ENCODE measurements around the gene HLA-DQA1.
"Not testable (repeated sequence)": the region's sequence is repeated elsewhere in the genome, so short reads cannot be mapped to it uniquely, and the experiment has no call there.

The HLA-DQA1 gene

GRCh38 chr6:32637219-32637880 lies at the start of gene HLA-DQA1:
HLA-DQA1 (plus strand) TSS chr6:32637406; CDS start chr6:32637459, 53 bp downstream.
- no peak for DNase-seq (ENCODE audit: low spot score)

GRCh38 chr6:32588156-32588555 lies 49.0 kb upstream of the HLA-DQA1 start:
- no peak for DNase-seq (ENCODE audit: low spot score)

GRCh38 chr6:32589596-32590449 lies 47.4 kb upstream of the HLA-DQA1 start, which contains the start of gene HLA-DRB1:
HLA-DRB1 (minus strand) TSS chr6:32589848; CDS start chr6:32589742, 106 bp downstream.
- no peak for DNase-seq (ENCODE audit: low spot score)

DNA sequence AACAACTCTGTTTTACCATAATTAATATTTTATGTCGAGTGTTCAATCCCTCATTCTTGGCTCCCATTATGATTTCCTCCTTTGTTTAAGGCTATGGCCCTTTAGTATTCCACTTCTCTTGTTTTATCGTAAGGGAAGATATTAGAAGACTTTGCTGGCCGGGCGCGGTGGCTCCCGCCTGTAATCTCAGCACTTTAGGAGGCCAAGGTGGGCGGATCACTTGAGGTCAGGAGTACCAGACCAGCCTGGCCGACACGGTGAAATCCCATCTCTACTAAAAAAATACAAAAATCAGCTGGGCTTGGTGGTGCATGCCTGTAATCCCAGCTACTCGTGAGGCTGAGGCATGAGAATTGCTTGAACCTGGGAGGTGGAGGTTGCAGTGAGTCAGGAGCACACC lies 46.5 kb upstream of the HLA-DQA1 start:
- DNase-seq (ENCODE audit: low spot score) = not testable (repeated sequence)

- DNase-seq (ENCODE audit: low spot score) = no peak
These were observed 40.2 kb upstream of the HLA-DQA1 start for GRCh38 chr6:32597024-32597423.

- DNase-seq (ENCODE audit: low spot score) = no peak
These were observed 34.8 kb upstream of the HLA-DQA1 start for GRCh38 chr6:32602383-32602782.

DNA sequence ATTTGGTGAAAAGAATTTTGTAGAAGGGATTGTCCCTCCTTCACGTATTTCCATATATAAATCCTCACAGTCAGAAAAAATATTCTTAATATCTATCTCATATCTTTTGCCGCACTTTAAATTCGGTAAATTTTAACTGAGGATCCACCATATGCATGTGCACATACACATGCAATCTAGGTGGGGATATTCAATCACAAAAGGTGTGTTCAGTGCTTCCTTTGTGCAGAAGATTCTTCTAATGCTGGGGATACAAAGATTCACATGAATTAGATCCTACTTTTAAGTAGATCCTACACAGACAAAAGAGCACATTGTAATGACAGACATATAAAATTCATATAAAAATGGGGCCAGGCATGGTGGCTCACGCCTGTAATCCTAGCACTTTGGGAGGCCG lies 34.0 kb upstream of the HLA-DQA1 start:
- DNase-seq (ENCODE audit: low spot score) = no peak

DNA sequence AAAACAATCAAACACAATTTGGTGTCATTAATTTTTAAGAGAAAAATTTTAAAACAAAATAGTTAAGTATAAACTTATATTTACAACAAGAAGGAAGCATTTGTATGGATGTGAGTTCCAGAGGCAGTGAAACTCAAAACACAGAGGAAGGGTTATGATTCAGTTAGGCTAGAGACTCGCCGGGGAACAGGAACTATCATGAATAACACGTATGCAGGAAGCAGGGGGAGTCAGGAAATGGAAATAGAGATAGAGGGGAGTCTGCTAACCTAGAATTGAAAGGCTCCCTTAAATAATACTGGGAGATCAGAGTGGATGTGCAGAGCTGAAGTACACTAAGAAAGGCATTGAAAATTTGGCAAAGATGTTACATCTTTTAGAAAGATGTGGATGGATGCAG lies 33.3 kb upstream of the HLA-DQA1 start:
- DNase-seq (ENCODE audit: low spot score) = no peak

DNA sequence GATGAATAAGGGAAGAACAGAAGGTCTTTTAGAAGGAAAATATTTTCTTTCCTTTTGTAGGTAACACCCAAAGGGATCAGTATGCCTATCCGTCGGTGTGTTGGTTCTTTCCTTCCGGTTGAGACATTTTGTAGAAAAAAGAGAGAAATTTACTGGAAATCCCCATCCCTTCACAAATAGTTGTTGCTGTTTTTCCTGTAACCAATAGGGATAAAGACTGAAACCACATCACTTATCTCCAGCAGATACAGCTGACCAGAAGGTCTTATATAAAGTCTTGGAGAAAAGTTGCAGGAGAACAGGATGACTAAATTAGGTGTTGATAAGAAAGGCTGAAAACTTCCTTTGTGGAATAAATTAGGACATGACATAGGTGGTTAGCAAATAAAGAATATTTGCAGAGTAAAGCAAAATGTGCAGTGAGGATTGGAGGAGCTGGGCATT lies 32.8 kb upstream of the HLA-DQA1 start:
- DNase-seq (ENCODE audit: low spot score) = no peak

DNA sequence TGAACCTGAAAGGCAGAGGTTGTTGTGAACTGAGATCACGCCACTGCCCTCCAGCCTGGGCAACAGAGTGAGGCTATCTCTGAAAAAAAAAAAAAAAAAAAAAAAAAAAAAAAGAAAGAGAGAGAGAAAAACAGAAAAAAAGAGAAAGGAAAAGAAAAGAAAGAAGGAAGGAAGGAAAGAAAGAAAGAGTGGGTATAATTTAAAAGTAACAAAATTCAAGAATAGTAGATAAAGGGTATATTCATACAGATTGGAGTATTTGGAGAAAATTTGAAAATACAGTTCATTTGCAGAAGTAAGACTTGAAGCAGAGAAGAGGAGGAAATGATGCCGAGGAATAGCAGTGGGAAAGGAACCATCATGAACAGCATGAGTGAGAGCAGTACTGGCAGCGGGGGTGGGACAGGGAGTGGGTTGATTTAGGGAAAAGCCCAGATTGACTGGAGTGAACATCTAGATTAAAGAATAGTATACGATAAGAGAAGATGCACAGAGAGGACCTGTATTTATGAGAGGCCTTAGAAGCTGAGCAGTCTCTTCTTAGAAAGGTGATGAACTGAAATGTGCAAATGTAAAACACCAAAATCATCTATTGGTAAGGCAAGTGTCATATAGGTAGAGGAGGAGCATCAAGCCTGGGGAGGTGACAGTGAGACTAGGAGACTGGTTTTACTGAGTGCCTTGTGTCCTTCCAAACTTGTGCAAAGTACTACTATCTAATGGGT lies 29.8 kb upstream of the HLA-DQA1 start:
- no peak for DNase-seq (ENCODE audit: low spot score)

DNA sequence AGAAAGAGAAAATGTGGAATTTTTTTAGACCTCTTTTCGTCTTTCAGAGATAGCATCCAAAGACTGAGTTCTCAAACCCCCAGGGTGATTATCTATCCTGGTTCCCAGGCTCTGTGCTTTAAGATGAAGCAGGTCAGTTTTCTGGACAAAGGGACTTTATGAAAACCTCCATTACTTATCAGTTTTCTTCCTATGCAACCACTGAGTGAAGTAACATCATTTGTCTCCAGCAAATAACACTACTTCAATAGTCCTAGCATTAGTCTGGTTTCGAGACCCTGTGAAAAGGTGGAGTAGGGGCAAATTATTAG lies 29.3 kb upstream of the HLA-DQA1 start:
- no peak for DNase-seq (ENCODE audit: low spot score)

DNA sequence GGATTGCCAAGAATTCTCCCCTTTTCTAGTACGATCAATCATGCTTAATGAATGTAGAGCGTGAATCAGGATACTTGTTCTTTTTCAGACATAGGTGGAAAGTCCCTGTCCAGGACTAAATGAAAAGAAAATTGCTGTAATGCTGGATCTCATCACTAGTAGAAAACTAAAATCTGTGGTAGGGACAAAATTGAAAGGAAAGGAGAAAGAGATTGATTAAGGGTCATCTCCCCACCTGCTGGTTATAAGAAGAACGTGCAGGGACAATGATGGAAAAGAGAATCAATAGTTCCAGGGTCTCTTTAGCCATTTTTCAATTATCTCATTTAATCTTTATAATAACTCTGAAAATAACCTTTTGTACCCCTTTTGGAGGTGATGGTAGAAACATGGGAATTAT lies 28.8 kb upstream of the HLA-DQA1 start:
- no peak for DNase-seq (ENCODE audit: low spot score)

DNA sequence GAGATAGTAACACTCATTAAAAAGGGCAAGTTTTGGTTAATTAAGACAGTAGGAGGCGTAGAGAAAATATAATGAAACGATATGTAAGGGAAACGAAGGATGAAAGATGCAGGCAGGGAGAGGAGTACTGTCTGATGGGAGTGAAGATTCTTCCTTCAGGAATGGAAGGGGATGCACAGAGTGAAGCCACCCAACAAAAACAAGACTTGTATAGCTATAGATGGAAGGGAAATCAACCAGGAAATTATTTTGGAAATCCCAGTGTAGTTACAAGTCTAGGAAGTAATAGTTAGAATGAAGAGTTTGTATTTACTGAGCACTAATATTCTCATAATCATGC lies 27.8 kb upstream of the HLA-DQA1 start:
- no peak for DNase-seq (ENCODE audit: low spot score)

- peak; percentile 28 for DNase-seq (ENCODE audit: low spot score)
These were observed 27.2 kb upstream of the HLA-DQA1 start for GRCh38 chr6:32609731-32610640.

GRCh38 chr6:32610682-32611296 lies 26.4 kb upstream of the HLA-DQA1 start:
- DNase-seq (ENCODE audit: low spot score) = no peak

GRCh38 chr6:32613475-32613874 lies 23.7 kb upstream of the HLA-DQA1 start:
- DNase-seq (ENCODE audit: low spot score) = no peak

GRCh38 chr6:32614366-32615081 lies 22.7 kb upstream of the HLA-DQA1 start:
- no peak for DNase-seq (ENCODE audit: low spot score)

GRCh38 chr6:32615885-32616532 lies 21.2 kb upstream of the HLA-DQA1 start:
- DNase-seq (ENCODE audit: low spot score) = no peak

DNA sequence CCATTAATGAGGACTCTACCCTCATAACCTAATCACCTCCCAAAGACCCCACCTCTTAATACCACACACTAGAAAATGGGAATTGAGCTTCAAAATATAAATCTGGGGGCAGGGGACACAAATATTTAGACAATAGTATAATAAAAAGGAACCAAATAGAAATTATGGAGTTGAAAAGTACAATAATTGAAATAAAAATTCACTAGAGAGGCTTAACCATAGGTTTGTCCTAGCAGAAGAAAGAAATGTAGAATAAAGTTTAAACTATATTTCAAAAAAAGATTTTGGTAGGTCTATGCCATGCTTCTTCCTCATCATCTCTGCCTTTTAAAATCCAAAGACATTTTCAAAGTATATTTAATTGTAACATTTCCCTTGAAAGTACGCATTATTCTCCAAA lies 19.5 kb upstream of the HLA-DQA1 start:
- no peak for DNase-seq (ENCODE audit: low spot score)

DNA sequence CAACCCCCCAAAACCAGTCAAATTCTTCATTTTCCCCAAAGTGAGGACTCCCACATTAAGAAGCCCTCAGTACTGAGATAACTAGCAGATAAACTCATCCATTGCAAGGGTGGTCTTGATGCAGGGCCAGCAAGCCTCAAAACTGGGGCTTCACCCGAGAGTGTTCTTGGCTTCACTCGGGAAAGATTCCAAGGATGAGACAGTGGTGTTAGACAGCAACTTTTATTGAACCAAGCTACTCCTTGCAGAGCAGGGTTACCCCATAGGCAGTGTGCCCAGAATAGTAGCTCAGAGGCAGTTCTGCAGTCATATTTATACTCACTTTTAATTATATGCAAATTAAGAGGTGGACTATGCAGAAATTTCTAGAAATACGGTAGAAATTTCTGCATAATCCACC lies 15.8 kb upstream of the HLA-DQA1 start:
- no peak for DNase-seq (ENCODE audit: low spot score)

Data from hematopoietic multipotent progenitor cell treated with erythropoietin and hydrocortisone succinate and interleukin-3 and kit ligand, for 17 days (in vitro differentiated cells).